GM12865 (cell line): ENCODE measurements around the gene RNF148.
A peak's percentile ranks its signal among the peaks of the same experiment; 100 is the strongest.

Experiments used
- DNase-seq: peaks from one replicate; pipeline ENCODE4 v3.0.0; 2010; ENCODE audit warnings: low read depth
- H3K4me3 ChIP-seq: 2 replicates; pipeline ENCODE4 v1.5.1; 2011; ENCODE audit warnings: mild to moderate bottlenecking, low read depth, low read length, control low read depth
- CTCF ChIP-seq: IDR thresholded peaks from 2 replicates; pipeline ENCODE4 v1.5.1; 2011; ENCODE audit warnings: low read length, control low read depth, low read depth, inconsistent platforms; ENCODE audit not compliant: insufficient read depth; ENCODE audit errors: missing control alignments

Gene RNF148

GRCh38 chr7:122691569-122692235, 11.0 kb downstream of the RNF148 start:
- no peak overlapping the region for H3K4me3 ChIP-seq
- DNase-seq = no peak

GRCh38 chr7:122689346-122690109, 13.2 kb downstream of the RNF148 start:
- DNase-seq = peak; percentile 17
- no peak overlapping the region for H3K4me3 ChIP-seq
- no peak for TF ChIP-seq CTCF

More at GRCh38 chr7:122691569-122692235, 11.0 kb downstream of the RNF148 start:
- no peak for TF ChIP-seq CTCF

- no peak for TF ChIP-seq CTCF
- H3K4me3 ChIP-seq = no peak overlapping the region
- DNase-seq = no peak
These were observed 14.2 kb downstream of the RNF148 start for GRCh38 chr7:122688400-122688998.

GRCh38 chr7:122686360-122686878, 16.3 kb downstream of the RNF148 start:
- no peak overlapping the region for H3K4me3 ChIP-seq
- TF ChIP-seq CTCF = no peak
- DNase-seq = no peak

GRCh38 chr7:122684504-122684903, 18.2 kb downstream of the RNF148 start:
- no peak overlapping the region for H3K4me3 ChIP-seq

More at GRCh38 chr7:122684504-122684903, 18.2 kb downstream of the RNF148 start:
- TF ChIP-seq CTCF = no peak
- no peak for DNase-seq
